Naive thymus-derived CD8-positive, alpha-beta T cell (primary cell): ENCODE measurements around the gene DOCK4. TPM values are rescaled to one million over a fixed set of nuclear protein-coding genes. Genes with fewer than 3 reads are reported as not detected.

Experiments used
- ATAC-seq, 2 donors: fragments of 150-1000 bp; cut with Tn5 transposase in 1 of 2; sonication (Bioruptor Pico), chemical (Tn5 transposase) in 1 of 2; 1 replicate in 1 of 2; 2 replicates in 1 of 2; pipeline ENCODE4 v1.10.0; 2021; ENCODE audit warnings: mild to moderate bottlenecking in 2 of 2, moderate library complexity in 2 of 2
- POLR2A ChIA-PET: fragments of 350-600 bp; sonication (Branson Sonifier 250); formaldehyde crosslinking; loops from one replicate; lab custom pipeline; 2021; ENCODE audit warnings: antibody characterized with exemption; lab: Charles Lee
- DNase-seq, 10 donors: peaks; one replicate each; pipeline versions ENCODE4 v3.0.0 to v3.0.0-alpha.2; 2020 to 2022
- H3K27ac Mint-ChIP-seq, 10 donors: one replicate each; pipeline ENCODE4 v1.8.0; 2020 to 2022; ENCODE audit warnings: mild to moderate bottlenecking in 10 of 10, mixed read lengths in 10 of 10, moderate library complexity in 4 of 10, inconsistent platforms in 1 of 10
- H3K27me3 Mint-ChIP-seq, 5 donors: one replicate each; pipeline ENCODE4 v1.8.0; 2021 to 2022; ENCODE audit warnings: mixed read lengths in 5 of 5
- H3K36me3 Mint-ChIP-seq, 3 donors: one replicate each; pipeline ENCODE4 v1.8.0; 2020 to 2022; ENCODE audit warnings: mixed read lengths in 3 of 3, mild to moderate bottlenecking in 2 of 3, inconsistent platforms in 1 of 3
- H3K4me1 Mint-ChIP-seq, 4 donors: one replicate each; pipeline ENCODE4 v1.8.0; 2021 to 2022; ENCODE audit warnings: mixed read lengths in 4 of 4
- H3K4me3 Mint-ChIP-seq, 10 donors: one replicate each; pipeline ENCODE4 v1.8.0; 2020 to 2022; ENCODE audit warnings: mild to moderate bottlenecking in 10 of 10, mixed read lengths in 10 of 10, moderate library complexity in 6 of 10, inconsistent platforms in 1 of 10
- H3K9me3 Mint-ChIP-seq, 9 donors: one replicate each; pipeline ENCODE4 v1.8.0; 2020 to 2022; ENCODE audit warnings: mixed read lengths in 9 of 9, mild to moderate bottlenecking in 3 of 9, inconsistent platforms in 1 of 9, moderate library complexity in 1 of 9
- polyA plus RNA-seq, 3 donors: library from polyadenylated mRNA; unstranded; fragments of 300-500 nt; fragmentation: Illumina TruSeq; gene quantifications; one replicate each; pipeline ENCODE4 v1.2.3, GENCODE V29; 2021
- total RNA-seq, 8 experiments: library from RNA in 2 of 8; stranded (reverse) in 2 of 8; gene quantifications; one replicate each; pipeline ENCODE4 v1.2.3 and lab custom pipeline; 2021 to 2026

The DOCK4 gene
- total and polyA plus RNA-seq, 5 experiments from 2014 or later = 0.30 to 1.3 (median 0.67) TPM; not detected in 1

DNA sequence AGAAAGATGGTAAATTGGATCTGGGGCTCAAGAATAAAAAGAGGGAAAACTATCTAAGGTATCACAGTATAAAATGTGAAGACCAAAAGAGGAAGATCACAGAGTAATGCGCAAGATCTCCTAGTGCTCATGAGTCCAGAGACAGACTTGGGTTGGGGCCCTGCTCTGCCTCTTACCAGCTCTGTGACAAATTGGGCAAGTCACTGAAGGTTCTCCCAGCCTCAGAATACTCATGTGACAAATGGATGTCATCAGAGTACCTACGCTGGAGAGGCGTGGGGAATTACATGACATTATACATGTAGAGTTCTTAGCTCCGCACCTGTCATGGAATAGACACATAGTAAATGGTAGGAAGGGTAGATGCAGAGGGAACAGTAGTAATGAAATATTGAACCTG, 124.4 kb downstream of the DOCK4 start:
- Mint-ChIP-seq H3K27me3 (peaks cover 0 to 17% (median 9%) of the 10 kb centered on the region in 5 donors), H3K9me3 (no peaks in the 10 kb centered on the region), H3K4me1 (peaks cover 5 to 26% (median 8%) of the 10 kb centered on the region in 4 donors), H3K4me3 (no peak overlapping the region), H3K27ac (no peak overlapping the region), H3K36me3 (no peaks in the 10 kb centered on the region)
- POLR2A ChIA-PET = no interaction called here
- DNase-seq = no peak
- no peak for ATAC-seq

DNA sequence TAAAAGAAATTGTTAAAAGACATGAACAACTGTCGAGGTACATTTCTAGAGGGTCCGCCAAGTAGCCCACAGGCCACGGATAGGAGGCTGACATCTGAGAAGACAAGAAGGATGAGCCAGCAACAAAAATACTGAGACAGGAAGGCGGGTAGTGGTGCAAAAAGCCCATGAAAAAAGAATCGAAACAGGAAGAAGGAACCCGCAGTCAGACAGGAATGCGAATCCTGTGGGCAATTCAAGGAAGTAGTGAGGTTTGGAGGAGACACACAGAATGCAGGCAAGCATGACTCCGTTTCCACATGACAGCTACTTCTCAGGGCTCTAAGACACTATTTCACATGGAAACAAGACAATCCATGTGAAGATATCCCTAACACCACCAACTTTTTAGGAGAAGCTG, 125.2 kb downstream of the DOCK4 start:
- H3K4me3 Mint-ChIP-seq = peak overlapping the region in 2 of 10 donors; percentile 1 to 12
- POLR2A ChIA-PET = no interaction called here
- DNase-seq (no peak), ATAC-seq (no peak)
- H3K36me3 Mint-ChIP-seq = no peaks in the 10 kb centered on the region
- H3K27ac Mint-ChIP-seq = peak overlapping the region in 1 of 10 donors; percentile 61
- H3K27me3 Mint-ChIP-seq = peaks cover 0 to 18% (median 10%) of the 10 kb centered on the region in 5 donors
- peaks cover 5 to 26% (median 8%) of the 10 kb centered on the region in 4 donors for H3K4me1 Mint-ChIP-seq
- H3K9me3 Mint-ChIP-seq = no peaks in the 10 kb centered on the region

DNA sequence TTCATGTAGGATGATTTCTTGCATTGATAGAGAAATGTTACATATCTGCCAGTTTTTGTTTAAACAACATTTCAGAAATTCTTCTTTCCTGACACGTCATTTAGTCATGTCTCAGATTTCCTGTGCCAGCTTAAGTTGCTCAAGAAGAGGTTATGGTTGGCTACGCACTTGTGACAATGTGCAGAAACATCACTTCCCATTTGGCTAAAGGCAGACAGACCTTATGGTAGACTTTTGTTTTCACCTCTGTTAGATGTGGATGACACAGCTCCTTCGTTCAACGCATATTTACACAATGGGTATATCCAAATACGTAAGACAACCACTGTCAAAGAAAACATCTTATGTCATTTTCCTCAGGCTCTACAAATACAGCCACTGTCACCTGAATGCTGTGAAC, 125.8 kb downstream of the DOCK4 start:
- peaks cover under 1 to 18% (median 10%) of the 10 kb centered on the region in 5 donors for H3K27me3 Mint-ChIP-seq
- peaks cover 5 to 26% (median 8%) of the 10 kb centered on the region in 4 donors for H3K4me1 Mint-ChIP-seq
- POLR2A ChIA-PET = no interaction called here
- no peaks in the 10 kb centered on the region for H3K36me3 Mint-ChIP-seq
- H3K9me3 Mint-ChIP-seq = no peaks in the 10 kb centered on the region
- peak overlapping the region in 1 of 10 donors; percentile 61 for H3K27ac Mint-ChIP-seq
- DNase-seq (no peak), ATAC-seq (peak in 1 of 2 donors; percentile 37)
- peak overlapping the region in 1 of 10 donors; percentile 12 for H3K4me3 Mint-ChIP-seq

DNA sequence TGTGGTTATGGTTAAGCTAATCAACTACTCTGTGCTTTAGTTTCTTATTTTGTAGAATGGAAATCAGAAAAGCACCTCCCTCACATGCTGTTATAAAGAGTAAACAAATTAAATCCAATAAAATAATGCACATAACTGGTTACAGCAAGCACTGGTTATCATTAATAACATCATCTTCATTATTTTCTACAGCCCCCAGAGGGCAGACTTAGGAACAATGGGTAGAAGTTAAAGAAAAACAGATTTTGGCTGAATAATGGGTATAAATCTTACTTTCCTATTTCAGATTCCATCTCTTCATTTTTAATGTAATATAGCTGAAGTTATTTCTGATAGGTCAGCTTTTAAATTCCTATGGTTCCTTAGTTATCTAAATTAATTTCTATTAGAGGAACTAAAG, 126.5 kb downstream of the DOCK4 start:
- Mint-ChIP-seq H3K9me3 (peaks cover 0 to 2% (median 0%) of the 10 kb centered on the region in 9 donors), H3K4me1 (peaks cover 5 to 26% (median 8%) of the 10 kb centered on the region in 4 donors), H3K27ac (no peak overlapping the region), H3K4me3 (no peak overlapping the region), H3K36me3 (peaks cover 0 to 3% (median 0%) of the 10 kb centered on the region in 3 donors), H3K27me3 (peaks cover 8 to 25% (median 10%) of the 10 kb centered on the region in 5 donors)
- POLR2A ChIA-PET = no interaction called here
- DNase-seq = no peak
- ATAC-seq = no peak

DNA sequence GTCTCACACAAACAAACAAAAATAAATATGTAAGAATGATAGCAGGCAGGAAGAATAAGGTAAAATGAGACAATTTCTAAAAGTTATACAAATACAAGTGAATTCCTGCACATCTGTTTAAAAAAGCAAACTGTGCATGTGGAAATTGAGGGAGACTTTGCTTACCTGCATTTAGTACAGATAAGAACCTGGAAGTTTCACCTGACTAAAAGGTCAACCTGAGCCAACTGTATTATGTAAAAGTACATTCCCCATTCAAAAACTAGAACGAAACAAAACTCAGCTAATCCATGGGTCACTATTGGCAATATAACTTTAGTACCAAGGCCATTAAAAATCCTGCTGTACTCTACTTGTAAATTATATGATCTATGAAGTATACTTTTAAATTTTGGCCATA, 127.1 kb downstream of the DOCK4 start:
- Mint-ChIP-seq H3K27me3 (peaks cover 10 to 29% (median 12%) of the 10 kb centered on the region in 5 donors), H3K9me3 (peaks cover 0 to 2% (median 0%) of the 10 kb centered on the region in 9 donors), H3K27ac (no peak overlapping the region), H3K4me3 (no peak overlapping the region), H3K4me1 (peaks cover 5 to 22% (median 8%) of the 10 kb centered on the region in 4 donors), H3K36me3 (peaks cover 0 to 7% (median 0%) of the 10 kb centered on the region in 3 donors)
- DNase-seq (no peak), ATAC-seq (no peak)
- POLR2A ChIA-PET = no interaction called here

DNA sequence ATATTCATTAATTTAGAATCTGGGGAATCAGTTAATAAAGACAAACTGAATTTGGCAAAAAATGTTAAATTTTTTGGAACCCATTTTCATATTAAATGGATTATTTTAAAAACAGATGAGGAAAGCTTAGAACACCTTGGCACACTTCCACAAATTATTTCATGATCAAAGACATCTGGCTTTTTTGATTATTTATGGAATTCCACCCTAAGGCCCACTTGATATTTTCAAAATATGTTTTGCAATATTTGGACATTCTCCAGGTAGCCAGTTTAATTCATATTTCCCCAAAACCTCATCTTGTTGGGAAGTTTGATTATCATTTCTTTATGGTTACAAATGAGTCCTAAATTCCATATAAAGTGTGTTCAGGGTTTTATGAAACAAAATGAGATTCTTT, 129.9 kb downstream of the DOCK4 start:
- Mint-ChIP-seq H3K27ac (no peak overlapping the region), H3K4me1 (peaks cover 5 to 11% (median 8%) of the 10 kb centered on the region in 4 donors), H3K36me3 (peaks cover 0 to 7% (median 0%) of the 10 kb centered on the region in 3 donors), H3K9me3 (peaks cover 0 to 5% (median 0%) of the 10 kb centered on the region in 9 donors), H3K27me3 (peaks cover 10 to 23% (median 12%) of the 10 kb centered on the region in 5 donors), H3K4me3 (no peak overlapping the region)
- ATAC-seq (no peak), DNase-seq (no peak)
- POLR2A ChIA-PET = no interaction called here

DNA sequence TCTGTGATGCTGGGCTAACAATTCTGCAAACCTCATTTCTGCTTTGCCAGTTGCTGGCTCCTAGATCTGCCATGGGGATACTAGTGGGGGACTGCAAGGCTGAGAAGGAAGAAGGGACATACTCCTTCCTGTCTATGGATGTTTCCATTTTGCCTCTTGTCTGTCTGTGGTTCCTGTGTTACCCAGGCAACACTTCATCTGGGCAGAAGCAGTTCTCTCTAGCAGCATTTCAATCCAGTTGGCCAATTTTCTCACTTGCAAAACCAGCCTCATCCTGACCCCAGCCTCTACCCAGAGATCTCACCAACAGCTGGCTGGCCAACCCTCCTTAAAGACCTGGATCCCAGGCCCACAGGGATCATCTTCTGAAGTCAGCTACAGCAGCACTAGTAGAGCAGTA, 131.7 kb downstream of the DOCK4 start:
- POLR2A ChIA-PET = no interaction called here

DNA sequence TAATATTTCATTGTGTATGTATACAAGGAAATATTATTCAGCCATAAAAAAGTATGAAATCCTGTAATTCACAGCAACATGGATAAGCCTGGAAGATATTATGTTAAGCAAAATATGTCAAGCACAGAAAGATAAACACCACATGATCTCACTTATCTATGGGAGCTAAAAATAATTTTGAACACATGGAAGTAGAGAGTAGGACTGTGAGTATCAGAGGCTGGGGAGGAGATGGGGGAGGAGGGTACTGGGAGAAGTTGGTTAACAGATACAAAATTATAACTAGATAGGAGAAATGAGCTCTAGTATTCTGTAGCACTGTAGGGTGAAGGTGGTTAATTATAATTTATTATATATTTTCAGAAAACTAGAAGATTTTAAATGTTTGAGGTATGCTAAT, 132.7 kb downstream of the DOCK4 start:
- Mint-ChIP-seq H3K4me1 (no peaks in the 10 kb centered on the region), H3K4me3 (no peak overlapping the region), H3K36me3 (peaks cover 0 to 7% (median 0%) of the 10 kb centered on the region in 3 donors), H3K27ac (no peak overlapping the region), H3K9me3 (peaks cover 0 to 5% (median 0%) of the 10 kb centered on the region in 9 donors), H3K27me3 (peaks cover 10 to 28% (median 16%) of the 10 kb centered on the region in 5 donors)
- DNase-seq (no peak), ATAC-seq (no peak)
- POLR2A ChIA-PET = no interaction called here

More for the DNA sequence above, 131.7 kb downstream of the DOCK4 start:
- DNase-seq (no peak), ATAC-seq (no peak)
- Mint-ChIP-seq H3K9me3 (peaks cover 0 to 5% (median 0%) of the 10 kb centered on the region in 9 donors), H3K4me3 (no peak overlapping the region), H3K27me3 (peaks cover 9 to 31% (median 16%) of the 10 kb centered on the region in 5 donors), H3K36me3 (peaks cover 0 to 7% (median 0%) of the 10 kb centered on the region in 3 donors), H3K4me1 (no peaks in the 10 kb centered on the region), H3K27ac (no peak overlapping the region)

DNA sequence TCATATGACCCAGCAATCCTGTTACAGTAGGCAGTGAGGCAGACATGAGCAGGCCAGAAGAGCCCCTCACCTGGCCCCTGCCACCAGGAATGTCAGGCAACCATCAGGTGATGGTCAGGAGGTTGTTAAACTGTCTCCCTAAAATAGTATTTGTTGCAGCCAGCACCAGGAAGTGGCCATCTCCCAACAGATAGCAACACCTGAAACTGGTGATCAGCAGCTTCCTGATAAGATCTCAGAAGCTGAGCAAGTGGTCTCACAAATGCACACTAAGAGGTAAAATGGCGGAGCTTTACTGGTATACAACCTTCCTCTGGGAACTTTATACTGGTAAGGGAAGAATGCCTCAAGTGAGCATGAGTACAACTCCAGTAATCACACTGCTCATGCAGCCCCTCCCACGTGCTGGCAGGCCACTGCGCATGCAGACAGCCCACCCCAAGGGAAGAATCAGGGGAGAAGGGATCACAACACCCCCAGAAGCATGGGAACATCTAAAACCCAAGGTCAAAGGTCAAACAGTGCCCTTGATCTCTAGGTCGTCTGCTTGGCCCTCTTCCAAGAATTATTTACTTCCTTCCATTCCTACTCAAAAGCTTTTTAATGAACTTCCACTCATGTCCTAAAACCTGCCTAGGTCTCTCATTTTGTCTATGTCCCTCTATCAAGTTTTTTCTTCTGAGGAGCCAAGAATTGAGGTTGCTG, 133.5 kb downstream of the DOCK4 start:
- peaks cover 0 to 5% (median 0%) of the 10 kb centered on the region in 9 donors for H3K9me3 Mint-ChIP-seq
- peaks cover 6 to 24% (median 13%) of the 10 kb centered on the region in 5 donors for H3K27me3 Mint-ChIP-seq
- no peaks in the 10 kb centered on the region for H3K4me1 Mint-ChIP-seq
- POLR2A ChIA-PET = no interaction called here
- ATAC-seq (no peak), DNase-seq (no peak)
- peaks cover 0 to 7% (median 0%) of the 10 kb centered on the region in 3 donors for H3K36me3 Mint-ChIP-seq
- no peak overlapping the region for H3K27ac Mint-ChIP-seq
- no peak overlapping the region for H3K4me3 Mint-ChIP-seq

DNA sequence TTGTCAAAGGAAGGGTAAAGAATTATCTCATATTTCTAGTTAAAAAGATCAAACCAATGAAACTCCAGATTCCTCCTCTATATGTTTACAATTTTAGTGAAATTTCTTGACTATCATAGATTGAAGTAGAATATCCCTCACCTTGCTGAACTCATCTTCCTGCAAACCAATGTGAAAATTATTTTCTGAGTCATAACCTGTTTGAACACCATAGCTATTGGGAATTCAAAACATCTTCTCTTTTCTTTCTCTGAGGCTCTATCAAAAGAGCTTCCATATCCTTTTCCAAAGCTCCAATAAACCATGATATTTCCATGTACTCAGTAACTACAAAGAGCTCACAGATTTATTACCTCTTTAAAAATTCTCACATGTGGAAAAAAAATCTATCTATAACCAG, 134.3 kb downstream of the DOCK4 start:
- H3K36me3 Mint-ChIP-seq = peaks cover 0 to 7% (median 0%) of the 10 kb centered on the region in 3 donors
- peaks cover 0 to 5% (median 0%) of the 10 kb centered on the region in 9 donors for H3K9me3 Mint-ChIP-seq
- DNase-seq (no peak), ATAC-seq (no peak)
- no peak overlapping the region for H3K4me3 Mint-ChIP-seq
- peaks cover 5 to 24% (median 13%) of the 10 kb centered on the region in 5 donors for H3K27me3 Mint-ChIP-seq
- POLR2A ChIA-PET = no interaction called here
- H3K4me1 Mint-ChIP-seq = no peaks in the 10 kb centered on the region
- no peak overlapping the region for H3K27ac Mint-ChIP-seq

DNA sequence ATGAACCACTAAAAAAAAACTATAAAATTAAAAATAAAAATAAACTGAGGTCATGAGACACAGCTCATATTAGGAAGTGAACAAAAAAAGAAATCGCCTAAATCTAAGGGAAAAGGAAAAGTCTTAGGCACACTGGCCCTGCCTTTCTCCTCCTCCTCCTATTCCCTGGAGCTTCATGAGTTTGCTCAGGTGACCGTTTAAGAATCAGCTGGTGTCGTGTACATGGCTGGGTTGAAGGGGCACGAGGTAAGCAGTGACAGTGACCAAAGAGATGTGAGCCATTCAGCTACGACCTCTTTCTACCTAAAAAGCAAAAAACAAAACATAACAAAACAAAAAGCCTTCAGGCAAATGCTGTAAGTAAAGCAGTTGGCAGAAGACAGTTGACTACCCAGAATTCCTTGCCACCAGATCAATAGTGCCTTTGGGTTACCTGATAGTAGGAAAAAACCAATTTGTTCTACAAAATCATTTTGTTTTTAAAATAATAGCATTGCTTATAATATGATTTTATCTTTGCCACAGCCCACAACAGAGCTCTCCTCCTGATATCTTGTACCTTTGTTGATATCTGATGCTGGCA, 135.4 kb downstream of the DOCK4 start:
- H3K9me3 Mint-ChIP-seq = peaks cover 0 to 5% (median 0%) of the 10 kb centered on the region in 9 donors
- no peak for ATAC-seq
- POLR2A ChIA-PET = no interaction called here
- H3K4me3 Mint-ChIP-seq = no peak overlapping the region
- H3K36me3 Mint-ChIP-seq = peaks cover 0 to 7% (median 0%) of the 10 kb centered on the region in 3 donors
- H3K4me1 Mint-ChIP-seq = no peaks in the 10 kb centered on the region
- no peak overlapping the region for H3K27ac Mint-ChIP-seq
- DNase-seq = no peak
- H3K27me3 Mint-ChIP-seq = peaks cover 3 to 24% (median 13%) of the 10 kb centered on the region in 5 donors

DNA sequence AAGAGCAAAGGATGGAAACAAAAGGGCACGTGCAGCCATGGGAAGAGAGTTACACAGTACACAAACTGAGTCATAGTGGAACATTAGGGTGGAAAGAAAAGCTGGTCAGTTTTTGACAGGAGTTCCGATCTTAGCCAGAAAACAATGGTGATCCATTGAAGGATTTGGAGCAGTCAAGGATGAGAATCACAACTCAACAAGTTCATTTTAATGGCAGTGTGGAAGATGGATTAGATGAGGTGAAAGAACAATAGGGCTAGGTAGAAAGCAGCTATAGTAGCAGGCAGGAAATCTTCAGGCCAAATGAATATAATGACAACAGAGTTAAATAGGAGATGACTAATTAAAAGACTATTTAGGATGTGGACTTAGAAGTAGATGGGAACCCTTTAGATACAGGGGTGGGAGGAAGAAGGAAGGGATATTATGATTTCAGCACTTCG, 136.3 kb downstream of the DOCK4 start:
- POLR2A ChIA-PET = no interaction called here
- Mint-ChIP-seq H3K4me1 (no peaks in the 10 kb centered on the region), H3K27ac (no peak overlapping the region), H3K4me3 (no peak overlapping the region), H3K9me3 (peaks cover 0 to 4% (median 0%) of the 10 kb centered on the region in 9 donors), H3K36me3 (peaks cover 0 to 6% (median 0%) of the 10 kb centered on the region in 3 donors), H3K27me3 (peaks cover 5 to 18% (median 10%) of the 10 kb centered on the region in 5 donors)
- DNase-seq = no peak
- no peak for ATAC-seq

DNA sequence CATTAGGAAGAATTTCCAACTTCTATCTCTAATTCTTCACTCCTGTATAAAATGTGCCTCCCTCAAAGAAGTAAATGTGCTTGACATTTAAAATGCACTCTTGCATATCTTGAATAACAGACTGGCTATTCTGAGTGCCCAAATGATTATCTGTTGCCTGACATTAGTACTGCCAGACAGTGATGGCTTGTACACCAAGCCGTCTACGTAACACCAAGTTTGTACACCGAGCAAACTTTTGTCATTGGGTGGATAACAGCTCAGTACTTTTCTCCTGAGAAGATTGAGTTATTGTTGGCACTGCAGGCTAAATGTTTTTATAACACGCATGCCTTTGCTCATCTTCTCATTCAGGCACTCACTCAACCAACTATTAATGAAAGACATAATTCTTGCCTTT, 137.2 kb downstream of the DOCK4 start:
- no peak overlapping the region for H3K27ac Mint-ChIP-seq
- DNase-seq (no peak), ATAC-seq (no peak)
- POLR2A ChIA-PET = no interaction called here
- no peaks in the 10 kb centered on the region for H3K36me3 Mint-ChIP-seq
- H3K4me1 Mint-ChIP-seq = no peaks in the 10 kb centered on the region
- peaks cover 0 to 3% (median 0%) of the 10 kb centered on the region in 9 donors for H3K9me3 Mint-ChIP-seq
- peaks cover 4 to 21% (median 6%) of the 10 kb centered on the region in 5 donors for H3K27me3 Mint-ChIP-seq
- no peak overlapping the region for H3K4me3 Mint-ChIP-seq
